H1 (cell line): ENCODE measurements around the gene GRSF1. TPM values are rescaled to one million over a fixed set of nuclear protein-coding genes. Genes with fewer than 3 reads are reported as not detected.

Experiments
- CTCF ChIA-PET: fragments of 300-600 bp; sonication (Branson Sonifier 250); formaldehyde crosslinking; loops from one replicate; lab custom pipeline; 2021; ENCODE audit not compliant: partially characterized antibody; lab: Charles Lee
- POLR2A ChIA-PET: fragments of 300-600 bp; sonication (Branson Sonifier 250); formaldehyde crosslinking; loops from one replicate; lab custom pipeline; 2021; ENCODE audit warnings: inconsistent platforms; ENCODE audit not compliant: partially characterized antibody; lab: Charles Lee
- DNase-seq, 2 experiments: peaks; one replicate each; pipeline versions ENCODE4 v3.0.0 to v3.0.0-alpha.2; 2010 to 2022; ENCODE audit warnings: low spot score in 2 of 2, low read depth in 1 of 2, mixed read lengths in 1 of 2
- FAIRE-seq: peaks from 2 replicates; lab custom pipeline; 2011; peaks lifted over from hg19 to GRCh38; lab: Jason Lieb, UNC
- H2AFZ ChIP-seq: 2 replicates; pipeline ENCODE4 v1.8.1; 2012; ENCODE audit warnings: low read length, inconsistent platforms
- H2AK5ac ChIP-seq: 2 replicates; pipeline ENCODE4 v1.6.1; 2013; ENCODE audit warnings: low read depth, low read length
- H2BK120ac ChIP-seq: replicated peaks from 2 replicates; pipeline ENCODE3; 2013; ENCODE audit warnings: low read depth, low read length, inconsistent platforms
- H2BK12ac ChIP-seq: 2 replicates; pipeline ENCODE4 v1.6.1; 2013; ENCODE audit warnings: low read depth, low read length
- H2BK15ac ChIP-seq: 2 replicates; pipeline ENCODE4 v1.6.1; 2013; ENCODE audit warnings: low read length
- H2BK20ac ChIP-seq: 2 replicates; pipeline ENCODE4 v1.6.1; 2013; ENCODE audit warnings: low read length
- H2BK5ac ChIP-seq: 2 replicates; pipeline ENCODE4 v1.6.1; 2013; ENCODE audit warnings: low read depth, low read length
- H3K14ac ChIP-seq: 2 replicates; pipeline ENCODE4 v1.6.1; 2013; ENCODE audit warnings: inconsistent platforms; ENCODE audit not compliant: insufficient read length
- H3K18ac ChIP-seq: 2 replicates; pipeline ENCODE4 v1.6.1; 2013; ENCODE audit warnings: low read length; ENCODE audit errors: extremely low read depth
- H3K23ac ChIP-seq: 2 replicates; pipeline ENCODE4 v1.6.1; 2013; ENCODE audit warnings: inconsistent platforms; ENCODE audit not compliant: insufficient read length
- H3K23me2 ChIP-seq: 2 replicates; pipeline ENCODE4 v1.6.1; 2013; ENCODE audit warnings: low read depth, low read length
- H3K27ac ChIP-seq: 2 replicates; pipeline ENCODE4 v1.6.1; 2011; ENCODE audit warnings: low read depth, low read length, inconsistent platforms
- H3K27me3 ChIP-seq, 4 experiments: replicated peaks in 1 of 4; 1 replicate in 1 of 4; 2 replicates in 3 of 4; pipeline versions ENCODE4 v1.6.1 to v1.8.1; 2011 to 2013; ENCODE audit warnings: low read length in 3 of 4, mild to moderate bottlenecking in 3 of 4, inconsistent platforms in 2 of 4, mixed read lengths in 2 of 4, moderate library complexity in 1 of 4; ENCODE audit not compliant: control insufficient read depth in 3 of 4, insufficient read depth in 3 of 4; ENCODE audit errors: extremely low read depth in 1 of 4
- H3K36me3 ChIP-seq, 4 experiments: 2 replicates each; pipeline versions ENCODE4 v1.6.1 to v1.8.1; 2011 to 2013; ENCODE audit warnings: mild to moderate bottlenecking in 4 of 4, low read length in 3 of 4, moderate library complexity in 2 of 4, control low read depth in 1 of 4, inconsistent platforms in 1 of 4; ENCODE audit not compliant: insufficient read depth in 4 of 4, control insufficient read depth in 2 of 4
- H3K4ac ChIP-seq: replicated peaks from 2 replicates; pipeline ENCODE3; 2013; ENCODE audit warnings: low read length, low read depth, mixed read lengths, inconsistent platforms; ENCODE audit not compliant: insufficient read length
- H3K4me1 ChIP-seq, 4 experiments: replicated peaks in 1 of 4; 1 replicate in 1 of 4; 2 replicates in 3 of 4; pipeline versions ENCODE4 v1.6.1 to v1.8.1; 2011 to 2013; ENCODE audit warnings: low read length in 3 of 4, inconsistent platforms in 2 of 4, mixed read lengths in 1 of 4; ENCODE audit not compliant: insufficient read depth in 4 of 4, control insufficient read depth in 3 of 4
- H3K4me2 ChIP-seq, 2 experiments: 2 replicates each; pipeline versions ENCODE4 v1.6.1 to v1.8.1; 2011 to 2013; ENCODE audit warnings: low read depth in 2 of 2, low read length in 2 of 2, control low read depth in 1 of 2, inconsistent platforms in 1 of 2, mild to moderate bottlenecking in 1 of 2; ENCODE audit not compliant: insufficient read depth in 1 of 2
- H3K4me3 ChIP-seq, 4 experiments: fragments of 200-600, 300-600 bp in 1 of 4; sonication (generic), shearing (Covaris generic), sonication (Bioruptor Twin) in 1 of 4; 2 replicates each; pipeline versions ENCODE4 v1.5.1 to v1.8.1; 2011 to 2016; ENCODE audit warnings: low read length in 4 of 4, low read depth in 3 of 4, control low read depth in 2 of 4, inconsistent platforms in 2 of 4, mild to moderate bottlenecking in 2 of 4, mixed read lengths in 1 of 4, moderate library complexity in 1 of 4; ENCODE audit not compliant: insufficient read depth in 2 of 4; ENCODE audit errors: extremely low read depth in 1 of 4
- H3K56ac ChIP-seq: replicated peaks from 2 replicates; pipeline ENCODE3; 2013; ENCODE audit warnings: low read depth, mild to moderate bottlenecking, mixed read lengths, low read length, inconsistent platforms; ENCODE audit not compliant: insufficient read length
- H3K79me1 ChIP-seq: 2 replicates; pipeline ENCODE4 v1.6.1; 2013; ENCODE audit warnings: low read depth, low read length, control low read depth
- H3K79me2 ChIP-seq, 2 experiments: 2 replicates each; pipeline versions ENCODE4 v1.6.1 to v1.8.1; 2012 to 2013; ENCODE audit warnings: low read length in 2 of 2, mild to moderate bottlenecking in 2 of 2, inconsistent platforms in 1 of 2; ENCODE audit not compliant: insufficient read depth in 2 of 2, control insufficient read depth in 1 of 2
- H3K9ac ChIP-seq, 4 experiments: replicated peaks in 1 of 4; 1 replicate in 1 of 4; 2 replicates in 3 of 4; pipeline versions ENCODE4 v1.6.1 to v1.8.1; 2011 to 2013; ENCODE audit warnings: low read depth in 3 of 4, low read length in 3 of 4, control low read depth in 2 of 4, mild to moderate bottlenecking in 2 of 4, moderate library complexity in 2 of 4, inconsistent platforms in 1 of 4; ENCODE audit errors: extremely low read depth in 1 of 4
- H3K9me3 ChIP-seq, 2 experiments: 2 replicates each; pipeline versions ENCODE4 v1.6.1 to v1.8.1; 2012 to 2013; ENCODE audit warnings: mild to moderate bottlenecking in 2 of 2, moderate library complexity in 2 of 2, control low read depth in 1 of 2, inconsistent platforms in 1 of 2, low read depth in 1 of 2, low read length in 1 of 2, mixed read lengths in 1 of 2; ENCODE audit not compliant: insufficient read depth in 2 of 2
- H4K20me1 ChIP-seq, 2 experiments: replicated peaks in 1 of 2; 2 replicates each; pipeline versions ENCODE3 to v1.8.1; 2011 to 2013; ENCODE audit warnings: inconsistent platforms in 2 of 2, low read length in 2 of 2, mild to moderate bottlenecking in 1 of 2; ENCODE audit not compliant: insufficient read depth in 2 of 2, control insufficient read depth in 1 of 2
- H4K5ac ChIP-seq: 2 replicates; pipeline ENCODE4 v1.6.1; 2013; ENCODE audit warnings: low read length, low read depth, mixed read lengths, inconsistent platforms; ENCODE audit not compliant: insufficient read length
- H4K8ac ChIP-seq: 2 replicates; pipeline ENCODE4 v1.8.0; 2013; ENCODE audit warnings: mild to moderate bottlenecking, moderate library complexity, low read length, inconsistent platforms; ENCODE audit not compliant: insufficient read depth; ENCODE audit errors: extremely low read depth
- H4K91ac ChIP-seq: replicated peaks from 2 replicates; pipeline ENCODE3; 2013; ENCODE audit warnings: low read length, mixed read lengths, inconsistent platforms; ENCODE audit not compliant: insufficient read length
- EZH2 ChIP-seq: fragments of 200-600 bp; sonication (generic); IDR thresholded peaks from 2 replicates; pipeline ENCODE4 v1.7.1; 2012; ENCODE audit warnings: low read depth, mild to moderate bottlenecking, moderate library complexity, low read length, inconsistent platforms; ENCODE audit not compliant: severe bottlenecking
- HDAC2 ChIP-seq, 2 experiments: fragments of 300-600 bp in 1 of 2; sonication (generic) in 1 of 2; IDR thresholded peaks; 2 replicates each; pipeline ENCODE4 v1.6.1; 2011 to 2012; ENCODE audit warnings: low read depth in 2 of 2, low read length in 2 of 2, mild to moderate bottlenecking in 2 of 2, moderate library complexity in 2 of 2, borderline replicate concordance in 1 of 2, inconsistent platforms in 1 of 2
- KDM4A ChIP-seq: IDR thresholded peaks from one replicate; pipeline ENCODE4 v1.7.1; 2012; ENCODE audit warnings: low read depth, mild to moderate bottlenecking, moderate library complexity, low read length, inconsistent platforms; ENCODE audit not compliant: severe bottlenecking
- PHF8 ChIP-seq: fragments of 200-600 bp; sonication (generic); conservative IDR thresholded peaks from 2 replicates; pipeline ENCODE4 v1.7.1; 2012; ENCODE audit warnings: low read depth, mild to moderate bottlenecking, inconsistent platforms, low read length, moderate library complexity
- polyA plus RNA-seq, 7 experiments: library from polyadenylated mRNA; depleted of rRNA in 3 of 7; stranded (reverse) in 5 of 7; unstranded in 2 of 7; fragments of >200 nt in 5 of 7; fragments of 200-250 nt in 2 of 7; gene quantifications; 1 replicate in 5 of 7; 2 replicates in 1 of 7; 4 replicates in 1 of 7; pipeline versions ENCODE4 v1.2.1 to v1.2.3, GENCODE V29; 2011 to 2013; ENCODE audit warnings: missing spikeins in 2 of 7, mixed read lengths in 2 of 7
- total RNA-seq: library from RNA; stranded (reverse); fragmentation: NEBNext Ultra II Directional; extraction: Animal tissue kit (Norgen Biotek cat#: 25700); gene quantifications from 2 replicates; pipeline ENCODE4 v1.2.1, GENCODE V29; 2021

Gene GRSF1
- total and polyA plus RNA-seq, 2 of the 8 experiments (the other 6 are each of a cell fraction or from before 2014, with no cell fraction given): 44.3 to 112 TPM

- FAIRE-seq (no peak), DNase-seq (no peak)
- no peak overlapping the region for H3K4me3 ChIP-seq
- H3K4ac ChIP-seq: no peak overlapping the region
- no peaks in the 10 kb centered on the region for H3K9me3 ChIP-seq
- no peak overlapping the region for H3K4me2 ChIP-seq
- H2BK12ac ChIP-seq: no peak overlapping the region
- H2BK20ac ChIP-seq: no peak overlapping the region
- peaks cover 26 to 31% of the 10 kb centered on the region in 2 experiments for H3K79me2 ChIP-seq
- ChIA-PET CTCF (interaction anchor here (0.9 kb wide), 1 partner anchor 169 kb away, joined by 5 read pairs; no protein-coding TSS in a partner anchor), POLR2A (interaction anchor here (0.6 to 3.3 kb wide), 3 partner anchors 83 to 431 kb away, joined by 3 to 14 read pairs (median 3); no protein-coding TSS in a partner anchor)
- H3K27me3 ChIP-seq: no peaks in the 10 kb centered on the region
- H3K56ac ChIP-seq: no peak overlapping the region
- no peak overlapping the region for H4K8ac ChIP-seq
- H2BK15ac ChIP-seq: no peak overlapping the region
- no peak overlapping the region for H4K91ac ChIP-seq
- H3K23ac ChIP-seq: no peak overlapping the region
- peaks cover 0 to 6% of the 10 kb centered on the region in 2 experiments for H4K20me1 ChIP-seq
- H2AFZ ChIP-seq: no peak overlapping the region
- H3K79me1 ChIP-seq: no peaks in the 10 kb centered on the region
- H3K14ac ChIP-seq: no peak overlapping the region
- no peak overlapping the region for H2BK5ac ChIP-seq
- no peaks in the 10 kb centered on the region for H3K23me2 ChIP-seq
- H3K27ac ChIP-seq: no peak overlapping the region
- no peak overlapping the region for H3K18ac ChIP-seq
- no peak overlapping the region for H4K5ac ChIP-seq
- H3K4me1 ChIP-seq: peaks cover 2 to 8% (median 5%) of the 10 kb centered on the region in 4 experiments; a peak in 5 of 7 replicates
- H2BK120ac ChIP-seq: no peak overlapping the region
- H3K36me3 ChIP-seq: peaks cover 0 to under 1% (median 0%) of the 10 kb centered on the region in 4 experiments; a peak in 1 of 8 replicates
- H3K9ac ChIP-seq: no peak overlapping the region
- H2AK5ac ChIP-seq: no peak overlapping the region
- TF ChIP-seq EZH2 (no peak), HDAC2 (IDR thresholded peaks at IDR 0.05; ENCODE audit: borderline replicate concordance in 1 of 2, low read depth in 2 of 2, low read length in 2 of 2) (no peak), PHF8 (no peak), KDM4A (no peak)
Measured at GRCh38 chr4:70841211-70841610, 1.5 kb upstream of the GRSF1 start.
